Measurements from ENCODE around the gene TPD52L1. TPM values are rescaled to one million over a fixed set of nuclear protein-coding genes. Genes with fewer than 3 reads are reported as not detected.

TPD52L1 gene
- total and polyA plus RNA-seq, 10 of the 15 experiments (the other 5 are each of a cell fraction or from before 2014, with no cell fraction given), result 0.03 to 2.6 (median 0.16) TPM; not detected in 3

DNA sequence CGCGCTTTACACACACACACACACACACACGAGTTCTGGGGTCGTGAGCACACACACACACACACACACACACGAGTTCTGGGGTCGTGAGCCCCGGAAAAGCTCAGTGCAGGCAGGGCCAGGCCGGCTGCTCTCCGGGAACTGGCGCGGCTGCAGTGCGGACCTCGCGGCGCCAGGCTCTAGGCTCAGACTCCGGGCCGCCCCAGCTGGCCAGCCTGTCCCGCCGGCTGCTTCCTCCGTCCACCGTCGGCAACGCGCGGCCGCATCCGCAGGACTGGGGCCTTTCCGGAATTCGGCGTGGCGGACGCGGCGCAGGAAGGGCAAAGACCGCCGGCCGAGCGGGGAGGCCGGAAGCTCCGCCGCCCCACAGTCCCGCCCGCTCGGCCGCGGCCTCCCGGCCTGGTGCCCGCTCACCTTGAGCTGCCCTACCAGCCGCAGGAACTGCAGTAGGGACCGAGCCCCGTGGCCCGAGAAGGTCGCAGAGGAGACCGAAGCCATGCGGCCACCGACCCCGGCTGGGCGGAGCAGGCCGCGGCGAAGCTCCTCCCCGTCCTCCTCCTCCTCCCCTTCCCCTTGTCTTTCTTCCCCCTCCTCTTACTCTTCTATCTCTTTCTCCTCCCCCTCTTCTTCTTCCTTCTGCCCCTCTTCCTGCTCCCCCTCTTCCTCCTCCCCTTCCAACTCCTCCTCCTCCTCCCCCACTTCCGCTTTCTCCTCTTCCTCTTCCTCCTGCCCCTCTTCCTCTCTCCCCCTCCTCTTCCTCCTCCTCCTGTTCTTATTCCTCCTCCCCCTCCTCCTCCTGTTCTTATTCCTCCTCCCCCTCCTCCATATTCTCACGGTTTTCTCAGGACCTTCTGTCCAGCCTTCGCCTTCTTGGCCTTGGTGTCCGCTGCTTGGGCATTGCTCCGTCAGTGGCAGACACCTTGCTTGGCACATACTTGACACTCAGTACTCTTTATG lies 148.1 kb downstream of the TPD52L1 start, which contains the start of gene HDDC2 (continued):
- TF ChIP-seq, protein P1, sequence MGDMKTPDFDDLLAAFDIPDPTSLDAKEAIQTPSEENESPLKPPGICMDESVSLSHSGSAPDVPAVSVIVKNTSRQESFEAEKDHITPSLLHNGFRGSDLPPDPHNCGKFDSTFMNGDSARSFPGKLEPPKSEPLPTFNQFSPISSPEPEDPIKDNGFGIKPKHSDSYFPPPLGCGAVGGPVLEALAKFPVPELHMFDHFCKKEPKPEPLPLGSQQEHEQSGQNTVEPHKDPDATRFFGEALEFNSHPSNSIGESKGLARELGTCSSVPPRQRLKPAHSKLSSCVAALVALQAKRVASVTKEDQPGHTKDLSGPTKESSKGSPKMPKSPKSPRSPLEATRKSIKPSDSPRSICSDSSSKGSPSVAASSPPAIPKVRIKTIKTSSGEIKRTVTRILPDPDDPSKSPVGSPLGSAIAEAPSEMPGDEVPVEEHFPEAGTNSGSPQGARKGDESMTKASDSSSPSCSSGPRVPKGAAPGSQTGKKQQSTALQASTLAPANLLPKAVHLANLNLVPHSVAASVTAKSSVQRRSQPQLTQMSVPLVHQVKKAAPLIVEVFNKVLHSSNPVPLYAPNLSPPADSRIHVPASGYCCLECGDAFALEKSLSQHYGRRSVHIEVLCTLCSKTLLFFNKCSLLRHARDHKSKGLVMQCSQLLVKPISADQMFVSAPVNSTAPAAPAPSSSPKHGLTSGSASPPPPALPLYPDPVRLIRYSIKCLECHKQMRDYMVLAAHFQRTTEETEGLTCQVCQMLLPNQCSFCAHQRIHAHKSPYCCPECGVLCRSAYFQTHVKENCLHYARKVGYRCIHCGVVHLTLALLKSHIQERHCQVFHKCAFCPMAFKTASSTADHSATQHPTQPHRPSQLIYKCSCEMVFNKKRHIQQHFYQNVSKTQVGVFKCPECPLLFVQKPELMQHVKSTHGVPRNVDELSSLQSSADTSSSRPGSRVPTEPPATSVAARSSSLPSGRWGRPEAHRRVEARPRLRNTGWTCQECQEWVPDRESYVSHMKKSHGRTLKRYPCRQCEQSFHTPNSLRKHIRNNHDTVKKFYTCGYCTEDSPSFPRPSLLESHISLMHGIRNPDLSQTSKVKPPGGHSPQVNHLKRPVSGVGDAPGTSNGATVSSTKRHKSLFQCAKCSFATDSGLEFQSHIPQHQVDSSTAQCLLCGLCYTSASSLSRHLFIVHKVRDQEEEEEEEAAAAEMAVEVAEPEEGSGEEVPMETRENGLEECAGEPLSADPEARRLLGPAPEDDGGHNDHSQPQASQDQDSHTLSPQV (IDR thresholded peaks at IDR 0.05), result peak; percentile 25; the same call in 1 of the 2 replicates
- TF ChIP-seq DPF2 (IDR thresholded peaks at IDR 0.05) (peak; percentile 78), BCL3 (IDR thresholded peaks at IDR 0.05; ENCODE audit: borderline replicate concordance, insufficient read depth, low read depth, low read length, poor library complexity, severe bottlenecking) (no peak), TCF3 (IDR thresholded peaks at IDR 0.05; ENCODE audit: borderline replicate concordance, insufficient read depth, low read depth, low read length) (0 out of 2 replicates have a peak, but pooled peaks have one; percentile 25), SMARCA5 (IDR thresholded peaks at IDR 0.05) (peak; percentile 40; the same call in 1 of the 2 replicates), PAX5 (IDR thresholded peaks at IDR 0.05; ENCODE audit: borderline replicate concordance, low read depth, low read length) (peak; percentile 12; the same call in 1 of the 2 replicates), STAT1 (conservative IDR thresholded peaks at IDR 0.05) (no peak), GATAD2B (conservative IDR thresholded peaks at IDR 0.05; ENCODE audit: low read depth) (peak; percentile 97), MLLT1 (IDR thresholded peaks at IDR 0.05) (peak; percentile 61; the same call in 1 of the 2 replicates), CREB1 (IDR thresholded peaks at IDR 0.05; ENCODE audit: low read depth) (peak; percentile 28; the same call in 1 of the 2 replicates), ZSCAN29 (IDR thresholded peaks at IDR 0.05) (no peak), ZBED1 (IDR thresholded peaks at IDR 0.05; ENCODE audit: borderline replicate concordance) (no peak), POU2F2 (IDR thresholded peaks at IDR 0.05; ENCODE audit: borderline replicate concordance, low read depth, low read length) (peak; percentile 52; the same call in 1 of the 3 replicates), ZBTB40 (IDR thresholded peaks at IDR 0.05; ENCODE audit: borderline replicate concordance) (peak; percentile 16; the same call in 1 of the 2 replicates), IKZF1 (conservative IDR thresholded peaks at IDR 0.05) (peak; percentile 93), CHD2 (IDR thresholded peaks at IDR 0.05; ENCODE audit: borderline replicate concordance, low read depth, low read length) (0 out of 2 replicates have a peak, but pooled peaks have one; percentile 40), TCF12 (IDR thresholded peaks at IDR 0.05; ENCODE audit: low read depth, low read length) (0 out of 2 replicates have a peak, but pooled peaks have one; percentile 25)

Measured in GM12878 (cell line).